CD4-positive, alpha-beta T cell treated with Interleukin-17A for 4 hours (primary cell): Measurements from ENCODE around the gene CYP4F12.
"Not testable (repeated sequence)": the region's sequence is repeated elsewhere in the genome, so short reads cannot be mapped to it uniquely, and the experiment has no call there.

Experiments used
- DNase-seq: peaks from one replicate; pipeline ENCODE4 v3.0.0-alpha.2; 2020; ENCODE audit warnings: mixed read lengths

Gene CYP4F12

GRCh38 chr19:15650123-15650522 is 22.8 kb upstream of the CYP4F12 start:
- DNase-seq: not testable (repeated sequence)

- DNase-seq: no peak
Observed at GRCh38 chr19:15651791-15652190, 21.1 kb upstream of the CYP4F12 start.

GRCh38 chr19:15652559-15653278 is 20.2 kb upstream of the CYP4F12 start:
- no peak for DNase-seq

DNA sequence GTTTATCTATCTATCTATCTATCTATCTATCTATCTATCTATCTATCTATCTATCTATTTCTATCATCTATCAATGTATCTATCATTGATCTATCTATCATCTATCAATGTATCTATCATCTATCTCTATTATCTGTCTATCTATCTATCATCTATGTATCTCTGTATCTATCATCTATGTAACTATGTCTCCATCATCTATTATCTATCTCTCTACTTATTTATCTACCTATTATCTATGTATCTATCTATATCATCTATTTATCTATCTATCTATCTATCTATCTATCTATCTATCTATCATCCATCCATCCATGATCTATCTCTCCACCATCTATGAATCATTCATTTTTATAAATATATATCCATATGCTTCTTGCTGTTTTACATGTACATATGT is 16.4 kb upstream of the CYP4F12 start:
- DNase-seq: no peak

DNA sequence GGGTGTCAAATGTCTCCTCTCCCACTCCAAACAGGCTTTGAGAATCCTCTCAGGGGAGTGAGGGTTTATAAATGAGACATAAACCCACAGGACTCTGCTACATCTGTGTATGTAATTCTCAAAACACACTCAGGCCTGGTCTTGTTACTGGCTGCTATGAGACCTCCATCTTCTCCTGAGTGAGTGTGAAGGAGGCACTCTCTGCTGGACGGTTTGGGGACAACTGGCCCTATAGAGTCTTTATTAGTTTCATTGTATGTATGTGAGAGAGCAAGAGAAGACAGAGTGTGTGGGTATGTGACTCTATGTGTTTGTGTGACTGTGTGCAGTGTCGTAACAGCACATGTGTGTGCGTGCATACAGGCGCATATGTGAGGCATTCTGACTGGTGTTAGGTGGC is 9.6 kb upstream of the CYP4F12 start:
- DNase-seq: no peak

DNA sequence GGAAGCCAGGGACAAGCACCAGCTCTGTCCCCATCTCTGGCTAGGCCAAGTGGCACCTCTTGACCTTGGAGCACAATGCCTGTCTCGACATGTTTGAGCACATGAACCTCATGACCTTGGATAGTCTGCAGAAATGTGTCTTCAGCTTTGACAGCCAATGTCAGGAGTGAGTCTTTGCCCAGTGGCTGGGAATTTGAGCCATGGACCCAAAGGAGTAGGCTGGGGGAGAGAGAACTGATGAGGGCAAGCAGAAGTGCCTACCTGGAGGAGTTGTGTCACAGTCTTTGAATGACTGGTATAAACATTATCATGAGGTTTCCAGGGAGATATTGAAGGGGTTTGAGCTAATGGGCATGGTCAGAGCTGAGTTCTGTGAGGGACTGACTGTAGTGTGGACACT is 6.7 kb upstream of the CYP4F12 start:
- DNase-seq: no peak

DNA sequence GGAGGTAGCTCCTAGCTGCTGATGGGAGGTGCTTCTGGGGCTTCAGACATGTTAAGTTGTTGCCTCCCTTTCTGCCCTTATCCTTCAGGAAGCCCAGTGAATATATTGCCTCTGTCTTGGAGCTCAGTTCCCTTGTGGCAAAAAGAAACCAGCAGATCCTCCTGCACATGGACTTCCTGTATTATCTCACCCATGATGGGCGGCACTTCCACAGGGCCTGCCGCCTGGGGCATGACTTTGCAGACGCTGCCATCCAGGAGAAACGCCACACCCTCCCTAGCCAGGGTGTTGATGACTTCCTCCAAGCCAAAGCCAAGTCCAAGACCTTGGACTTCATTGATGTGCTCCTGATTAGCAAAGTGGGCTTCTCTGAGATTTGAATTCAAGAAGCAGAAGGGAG is 6.0 kb upstream of the CYP4F12 start:
- no peak for DNase-seq

DNA sequence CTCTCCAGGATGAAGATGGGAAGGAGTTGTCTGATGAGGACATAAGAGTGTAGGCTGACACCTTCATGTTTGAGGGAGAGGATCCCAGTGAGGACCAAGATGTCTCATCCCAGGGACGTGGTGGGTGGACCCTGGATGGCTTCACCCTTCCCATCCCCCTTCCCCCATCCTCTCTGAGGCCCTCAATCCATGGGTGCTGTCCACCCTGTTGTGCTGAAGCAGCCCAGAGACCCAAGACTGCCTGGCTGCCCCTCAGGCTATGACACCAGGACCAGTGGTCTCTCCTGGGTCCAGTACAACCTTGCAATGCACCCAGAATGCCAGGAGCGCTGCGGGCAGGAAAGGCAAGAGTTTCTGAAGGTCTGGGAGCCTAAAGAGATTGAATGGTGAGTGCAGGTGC is 3.4 kb upstream of the CYP4F12 start:
- no peak for DNase-seq

- no peak for DNase-seq
Observed at GRCh38 chr19:15669891-15670290, 3.0 kb upstream of the CYP4F12 start.

- no peak for DNase-seq
Observed at GRCh38 chr19:15671237-15671821, 1.6 kb upstream of the CYP4F12 start.

- DNase-seq: no peak
Observed at GRCh38 chr19:15671891-15672579, 852 bp upstream of the CYP4F12 start.

DNA sequence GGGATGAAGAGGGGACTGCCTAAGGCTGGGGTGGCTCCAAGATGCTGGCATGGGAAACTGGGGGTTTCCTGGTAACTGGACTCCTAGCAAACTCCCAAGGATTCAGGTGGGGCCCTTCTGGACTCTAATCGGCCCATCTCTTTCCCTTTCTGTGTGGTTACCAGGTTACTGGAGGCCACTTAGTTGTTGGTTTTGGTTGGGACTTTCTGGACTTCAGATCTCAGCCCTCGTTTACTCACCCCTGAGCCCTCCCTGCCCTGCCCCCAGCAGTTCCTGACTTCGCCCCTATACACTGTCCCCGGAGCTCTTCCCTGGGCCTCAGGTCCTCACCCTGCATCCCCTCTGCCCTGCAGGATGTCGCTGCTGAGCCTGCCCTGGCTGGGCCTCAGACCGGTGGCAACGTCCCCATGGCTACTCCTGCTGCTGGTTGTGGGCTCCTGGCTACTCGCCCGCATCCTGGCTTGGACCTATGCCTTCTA is 328 bp downstream of the CYP4F12 start:
- DNase-seq: no peak

GRCh38 chr19:15675560-15675959 is 2.7 kb downstream of the CYP4F12 start:
- no peak for DNase-seq

GRCh38 chr19:15679089-15679488 is 6.2 kb downstream of the CYP4F12 start:
- DNase-seq: no peak

GRCh38 chr19:15679865-15680264 is 7.0 kb downstream of the CYP4F12 start:
- DNase-seq: not testable (repeated sequence)

DNA sequence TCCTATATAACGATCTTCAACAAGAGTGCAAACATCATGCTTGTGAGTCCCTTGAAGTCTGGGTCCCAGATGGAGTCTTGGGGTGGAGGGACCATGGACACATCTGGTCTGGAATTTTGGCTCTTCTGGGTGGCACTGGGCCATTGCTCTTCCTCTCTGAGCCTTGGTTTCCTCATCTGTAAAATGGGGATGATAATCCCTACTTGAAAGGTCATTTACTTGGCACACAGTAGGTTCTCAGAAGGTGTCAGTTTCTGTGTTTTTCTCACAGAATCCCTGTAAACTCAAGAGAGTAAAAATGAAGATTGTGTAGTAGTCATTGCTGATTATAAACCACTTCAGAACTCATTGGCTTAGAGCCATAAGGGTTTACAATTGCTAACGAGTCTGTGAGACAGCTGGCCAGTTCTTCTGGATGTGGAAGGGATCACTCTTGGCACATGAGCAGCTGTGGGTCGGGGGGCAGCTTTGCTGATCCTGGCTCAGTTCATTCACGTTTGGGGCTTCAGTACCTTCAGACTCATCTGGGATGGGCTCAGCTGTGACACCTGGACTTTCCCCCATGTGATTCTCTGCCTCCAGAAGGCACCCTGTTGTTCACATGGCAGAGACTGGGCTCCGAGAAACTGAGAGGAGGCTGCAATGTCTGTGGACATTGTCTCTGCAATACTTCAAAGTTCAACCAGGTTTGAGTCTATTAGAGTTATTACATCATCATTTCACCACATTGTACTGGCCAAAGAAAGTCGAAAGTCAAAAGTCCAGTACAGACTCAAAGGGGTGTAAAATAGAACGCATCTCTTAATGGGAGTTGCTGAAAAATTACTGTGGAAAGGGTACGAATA is 7.8 kb downstream of the CYP4F12 start:
- no peak for DNase-seq

- DNase-seq: no peak
Observed at GRCh38 chr19:15683411-15683810, 10.5 kb downstream of the CYP4F12 start.

- no peak for DNase-seq
Observed at GRCh38 chr19:15684828-15685227, 11.9 kb downstream of the CYP4F12 start.

DNA sequence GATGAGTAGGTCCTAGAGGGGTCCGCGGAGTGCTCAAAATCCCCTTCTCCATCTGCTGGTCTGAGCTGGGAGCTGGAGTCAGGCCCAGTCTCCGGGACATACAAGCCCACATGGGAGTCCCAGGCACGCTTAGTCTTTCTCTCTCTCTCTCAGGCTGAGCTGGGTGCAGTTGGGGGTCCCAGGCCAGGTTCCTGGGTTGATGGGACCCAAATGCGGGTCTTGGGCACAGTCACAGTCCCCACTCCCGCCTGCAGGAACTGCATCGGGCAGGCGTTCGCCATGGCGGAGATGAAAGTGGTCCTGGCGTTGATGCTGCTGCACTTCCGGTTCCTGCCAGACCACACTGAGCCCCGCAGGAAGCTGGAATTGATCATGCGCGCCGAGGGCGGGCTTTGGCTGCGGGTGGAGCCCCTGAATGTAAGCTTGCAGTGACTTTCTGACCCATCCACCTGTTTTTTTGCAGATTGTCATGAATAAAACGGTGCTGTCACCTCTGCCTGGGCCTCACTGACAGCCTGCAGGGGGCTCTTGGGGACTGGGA is 23.8 kb downstream of the CYP4F12 start:
- DNase-seq: no peak

GRCh38 chr19:15701757-15702533 is 29.1 kb downstream of the CYP4F12 start:
- no peak for DNase-seq

DNA sequence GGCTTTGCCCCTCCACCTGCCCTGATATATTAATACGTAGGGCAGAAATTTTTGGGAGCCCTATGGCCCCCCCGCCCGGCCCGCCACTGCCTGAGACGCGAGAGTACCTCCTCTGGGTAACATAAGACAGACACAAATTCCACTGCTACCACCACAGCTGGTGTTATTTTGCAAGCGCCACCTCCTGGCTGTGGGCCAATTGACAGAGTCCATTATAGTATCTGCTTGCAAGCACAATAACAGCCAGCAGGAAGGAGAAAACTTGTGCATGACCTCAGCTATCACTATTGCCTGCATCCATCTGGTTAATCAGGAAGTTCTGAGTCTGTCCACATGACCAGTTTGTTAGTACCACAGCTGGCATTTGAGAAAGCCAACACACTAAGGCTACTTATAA is 29.6 kb downstream of the CYP4F12 start:
- peak; percentile 27 for DNase-seq

DNA sequence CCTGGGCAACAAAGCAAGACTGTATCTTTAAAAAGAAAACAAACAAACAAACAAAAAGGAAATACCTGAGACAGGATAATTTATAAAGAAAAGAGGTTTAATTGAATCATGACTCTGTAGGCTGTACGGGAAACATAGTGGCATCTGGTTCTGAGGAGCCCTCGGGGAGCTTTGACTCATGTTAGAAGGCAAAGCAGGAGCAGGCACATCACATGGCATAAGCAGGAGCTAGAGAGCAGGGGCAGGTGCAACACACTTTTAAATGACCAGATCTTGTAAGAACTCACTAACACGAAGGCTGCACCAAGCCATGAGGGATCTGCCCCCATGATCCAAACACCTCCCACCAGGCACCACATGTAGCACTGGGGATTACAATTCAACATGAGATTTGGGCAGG is 41.8 kb downstream of the CYP4F12 start:
- DNase-seq: no peak
